Measurements from ENCODE around the gene PPP3CB. TPM values are rescaled to one million over a fixed set of nuclear protein-coding genes. Genes with fewer than 3 reads are reported as not detected.

The PPP3CB gene
- total and polyA plus RNA-seq, 2 donors (not counting 3 experiments of a cell fraction or from before 2014, with no cell fraction given): 13.5 to 30.4 TPM

- no peak for TF ChIP-seq POLR2A (IDR thresholded peaks at IDR 0.05; ENCODE audit: low read depth, low read length)
- no peak for TF ChIP-seq EZH2 (IDR thresholded peaks at IDR 0.05; ENCODE audit: borderline replicate concordance, low read depth, low read length, severe bottlenecking)
- TF ChIP-seq, protein P1, sequence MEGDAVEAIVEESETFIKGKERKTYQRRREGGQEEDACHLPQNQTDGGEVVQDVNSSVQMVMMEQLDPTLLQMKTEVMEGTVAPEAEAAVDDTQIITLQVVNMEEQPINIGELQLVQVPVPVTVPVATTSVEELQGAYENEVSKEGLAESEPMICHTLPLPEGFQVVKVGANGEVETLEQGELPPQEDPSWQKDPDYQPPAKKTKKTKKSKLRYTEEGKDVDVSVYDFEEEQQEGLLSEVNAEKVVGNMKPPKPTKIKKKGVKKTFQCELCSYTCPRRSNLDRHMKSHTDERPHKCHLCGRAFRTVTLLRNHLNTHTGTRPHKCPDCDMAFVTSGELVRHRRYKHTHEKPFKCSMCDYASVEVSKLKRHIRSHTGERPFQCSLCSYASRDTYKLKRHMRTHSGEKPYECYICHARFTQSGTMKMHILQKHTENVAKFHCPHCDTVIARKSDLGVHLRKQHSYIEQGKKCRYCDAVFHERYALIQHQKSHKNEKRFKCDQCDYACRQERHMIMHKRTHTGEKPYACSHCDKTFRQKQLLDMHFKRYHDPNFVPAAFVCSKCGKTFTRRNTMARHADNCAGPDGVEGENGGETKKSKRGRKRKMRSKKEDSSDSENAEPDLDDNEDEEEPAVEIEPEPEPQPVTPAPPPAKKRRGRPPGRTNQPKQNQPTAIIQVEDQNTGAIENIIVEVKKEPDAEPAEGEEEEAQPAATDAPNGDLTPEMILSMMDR (IDR thresholded peaks at IDR 0.05; ENCODE audit: extremely low read depth in 1 of 2, insufficient read depth in 1 of 2, low read depth in 1 of 2, low read length in 2 of 2): no peak
- TF ChIP-seq POLR2AphosphoS5 (IDR thresholded peaks at IDR 0.05; ENCODE audit: insufficient read depth, low read depth, low read length): no peak
- TF ChIP-seq FOS (IDR thresholded peaks at IDR 0.05; ENCODE audit: borderline replicate concordance, insufficient read depth, low read length): no peak
- no peak for TF ChIP-seq JUN (IDR thresholded peaks at IDR 0.05; ENCODE audit: borderline replicate concordance, insufficient read depth, insufficient read length, low read depth)
- no peak for TF ChIP-seq MAX (IDR thresholded peaks at IDR 0.05; ENCODE audit: insufficient read depth, insufficient read length)
- no peak for TF ChIP-seq GATA2 (IDR thresholded peaks at IDR 0.05; ENCODE audit: insufficient read depth, insufficient read length, low read depth, low read length)
- no peak for TF ChIP-seq MYC (IDR thresholded peaks at IDR 0.05; ENCODE audit: low read depth, low read length)
These were observed 36.0 kb downstream of the PPP3CB start for GRCh38 chr10:73459683-73460314.

More at GRCh38 chr10:73459683-73460314, 36.0 kb downstream of the PPP3CB start:
- Histone ChIP-seq H3K4me1 (ENCODE audit: control insufficient read depth, extremely low read depth, insufficient read depth, low read length) (no peaks in the 10 kb centered on the region), H3K4me3 (replicated peaks in 1 of 3; ENCODE audit: insufficient read depth in 1 of 3, low read depth in 1 of 3, low read length in 3 of 3) (no peak overlapping the region), H4K20me1 (replicated peaks; ENCODE audit: control insufficient read depth, extremely low read depth, insufficient read depth, low read length) (no peaks in the 10 kb centered on the region), H3K9me3 (replicated peaks; ENCODE audit: control insufficient read depth, insufficient read depth, low read length) (no peaks in the 10 kb centered on the region), H3K27me3 (ENCODE audit: control insufficient read depth in 2 of 2, insufficient read depth in 2 of 2, low read length in 2 of 2) (no peaks in the 10 kb centered on the region), H2AFZ (ENCODE audit: low read depth, low read length) (no peak overlapping the region), H3K27ac (ENCODE audit: insufficient read depth, low read depth, low read length) (no peak overlapping the region), H3K9ac (replicated peaks; ENCODE audit: extremely low read depth, insufficient read depth, low read length) (no peak overlapping the region), H3K4me2 (ENCODE audit: insufficient read depth, low read length) (no peak overlapping the region), H3K79me2 (ENCODE audit: control insufficient read depth, insufficient read depth, low read length) (no peaks in the 10 kb centered on the region), H3K9me1 (replicated peaks; ENCODE audit: control insufficient read depth, extremely low read depth, insufficient read depth, low read length) (no peaks in the 10 kb centered on the region), H3K36me3 (ENCODE audit: control insufficient read depth in 2 of 2, extremely low read depth in 1 of 2, insufficient read depth in 2 of 2, low read length in 2 of 2) (peaks cover 2% of the 10 kb centered on the region in 2 experiments)
- POLR2A ChIA-PET: no interaction called here
- DNase-seq (ENCODE audit: low read depth, low spot score) (no peak), FAIRE-seq (no peak)
- CTCF ChIA-PET: no interaction called here
- intact Hi-C loops (cut with micrococcal nuclease) (no loop called here), dilution Hi-C loops (cut with MboI; ENCODE audit: extremely low pct_ligation_motif_present, low sequenced_read_pairs) (no loop called here)
- no TSS peak for BruUV-seq (replicated peaks)

All from endothelial cell of umbilical vein (primary cell).